Neural cell (in vitro differentiated cells): ENCODE results near the gene LTBP1.

Source experiments
- CTCF ChIP-seq: fragments of 450-650 bp; IDR thresholded peaks from 2 replicates; pipeline ENCODE4 v1.5.1; 2014; ENCODE audit warnings: antibody characterized with exemption, mild to moderate bottlenecking, moderate library complexity; ENCODE audit not compliant: poor library complexity, severe bottlenecking
- EP300 ChIP-seq: fragments of 450-650 bp; conservative IDR thresholded peaks from 2 replicates; pipeline ENCODE4 v1.6.1; 2014; ENCODE audit warnings: antibody characterized with exemption, mild to moderate bottlenecking, moderate library complexity; ENCODE audit not compliant: poor library complexity, severe bottlenecking
- EZH2 ChIP-seq: fragments of 200-600, 300-800 bp; shearing (Covaris generic), sonication (generic); IDR thresholded peaks from 2 replicates; pipeline ENCODE4 v1.6.1; 2014; ENCODE audit warnings: antibody characterized with exemption, low read length, borderline replicate concordance, mild to moderate bottlenecking; ENCODE audit not compliant: insufficient read depth, poor library complexity, severe bottlenecking
- MXI1 ChIP-seq: fragments of 450-650 bp; conservative IDR thresholded peaks from 2 replicates; pipeline ENCODE4 v1.6.1; 2014; ENCODE audit warnings: antibody characterized with exemption, mild to moderate bottlenecking; ENCODE audit not compliant: poor library complexity, severe bottlenecking
- POLR2AphosphoS5 ChIP-seq: IDR thresholded peaks from 2 replicates; pipeline ENCODE4 v1.6.1; 2012
- REST ChIP-seq: IDR thresholded peaks from 2 replicates; pipeline ENCODE4 v1.6.1; 2012; ENCODE audit warnings: borderline replicate concordance
- SMC3 ChIP-seq: fragments of 450-650 bp; conservative IDR thresholded peaks from 2 replicates; pipeline ENCODE4 v1.6.1; 2014; ENCODE audit warnings: antibody characterized with exemption, mild to moderate bottlenecking, moderate library complexity; ENCODE audit not compliant: poor library complexity
- TAF1 ChIP-seq: IDR thresholded peaks from 2 replicates; pipeline ENCODE4 v1.6.1; 2012; ENCODE audit warnings: low read depth

GRCh38 chr2:33001823-33002222 lies 55.1 kb downstream of the LTBP1 start:
- no peak for TF ChIP-seq POLR2AphosphoS5
- no peak for TF ChIP-seq CTCF
- TF ChIP-seq EP300, result no peak
- TF ChIP-seq EZH2, result no peak
- TF ChIP-seq SMC3, result no peak
- no peak for TF ChIP-seq TAF1
- no peak for TF ChIP-seq REST
- no peak for TF ChIP-seq MXI1
